Islet precursor cell (in vitro differentiated cells): Measurements from ENCODE around the gene ZNF48.
A peak's percentile ranks its signal among the peaks of the same experiment; 100 is the strongest.

Experiments used
- DNase-seq: peaks from one replicate; pipeline ENCODE4 v3.0.0-alpha.2; 2018

ZNF48 gene

GRCh38 chr16:30444231-30445148, 49.3 kb downstream of the ZNF48 start:
- no peak for DNase-seq

- no peak for DNase-seq
These were observed 49.9 kb downstream of the ZNF48 start for GRCh38 chr16:30445149-30445407.

- peak; percentile 96 for DNase-seq
These were observed 50.4 kb downstream of the ZNF48 start, which contains the start of gene SEPHS2 for GRCh38 chr16:30445408-30446202. TSS of gene SEPHS2 (minus strand) at chr16:30445874. CDS start at chr16:30445727, 147 bp downstream.

- no peak for DNase-seq
These were observed 51.0 kb downstream of the ZNF48 start for GRCh38 chr16:30446203-30446595.

GRCh38 chr16:30447512-30448226, 52.4 kb downstream of the ZNF48 start:
- no peak for DNase-seq

- no peak for DNase-seq
These were observed 53.9 kb downstream of the ZNF48 start for GRCh38 chr16:30449116-30449435.
